WI38 (cell line): ENCODE data around the gene CKAP2L.
A peak's percentile ranks its signal among the peaks of the same experiment; 100 is the strongest.

Experiments used
- H3K4me3 ChIP-seq: 2 replicates; pipeline ENCODE4 v1.5.1; 2011; ENCODE audit warnings: low read depth, mild to moderate bottlenecking, control low read depth, low read length
- TF ChIP-seq, protein P1 (sequence below): IDR thresholded peaks from 2 replicates; pipeline ENCODE4 v1.5.1; 2012; ENCODE audit warnings: low read depth, mild to moderate bottlenecking, control low read depth, low read length

CKAP2L gene

DNA sequence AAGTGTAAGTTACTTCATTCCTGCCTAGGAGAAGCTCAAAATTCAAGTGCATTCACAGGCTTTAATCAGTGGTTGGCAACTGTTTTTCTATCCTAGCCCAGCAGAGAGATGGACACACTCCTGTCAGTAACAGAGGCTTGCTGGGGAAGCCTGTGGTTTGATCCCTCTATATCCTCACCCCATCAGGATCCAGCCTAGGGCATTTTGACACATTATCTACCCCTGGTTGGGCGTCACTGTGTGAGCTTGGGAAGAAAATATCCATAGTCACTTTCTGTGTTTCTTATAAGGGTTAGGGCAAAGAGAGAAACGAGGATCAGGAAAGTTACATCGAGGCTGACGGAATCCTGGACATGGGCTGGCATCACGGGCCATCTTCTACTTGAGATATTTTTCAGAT is 33.6 kb downstream of the CKAP2L start:
- no peak overlapping the region for H3K4me3 ChIP-seq
- TF ChIP-seq, protein P1, sequence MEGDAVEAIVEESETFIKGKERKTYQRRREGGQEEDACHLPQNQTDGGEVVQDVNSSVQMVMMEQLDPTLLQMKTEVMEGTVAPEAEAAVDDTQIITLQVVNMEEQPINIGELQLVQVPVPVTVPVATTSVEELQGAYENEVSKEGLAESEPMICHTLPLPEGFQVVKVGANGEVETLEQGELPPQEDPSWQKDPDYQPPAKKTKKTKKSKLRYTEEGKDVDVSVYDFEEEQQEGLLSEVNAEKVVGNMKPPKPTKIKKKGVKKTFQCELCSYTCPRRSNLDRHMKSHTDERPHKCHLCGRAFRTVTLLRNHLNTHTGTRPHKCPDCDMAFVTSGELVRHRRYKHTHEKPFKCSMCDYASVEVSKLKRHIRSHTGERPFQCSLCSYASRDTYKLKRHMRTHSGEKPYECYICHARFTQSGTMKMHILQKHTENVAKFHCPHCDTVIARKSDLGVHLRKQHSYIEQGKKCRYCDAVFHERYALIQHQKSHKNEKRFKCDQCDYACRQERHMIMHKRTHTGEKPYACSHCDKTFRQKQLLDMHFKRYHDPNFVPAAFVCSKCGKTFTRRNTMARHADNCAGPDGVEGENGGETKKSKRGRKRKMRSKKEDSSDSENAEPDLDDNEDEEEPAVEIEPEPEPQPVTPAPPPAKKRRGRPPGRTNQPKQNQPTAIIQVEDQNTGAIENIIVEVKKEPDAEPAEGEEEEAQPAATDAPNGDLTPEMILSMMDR, result no peak

DNA sequence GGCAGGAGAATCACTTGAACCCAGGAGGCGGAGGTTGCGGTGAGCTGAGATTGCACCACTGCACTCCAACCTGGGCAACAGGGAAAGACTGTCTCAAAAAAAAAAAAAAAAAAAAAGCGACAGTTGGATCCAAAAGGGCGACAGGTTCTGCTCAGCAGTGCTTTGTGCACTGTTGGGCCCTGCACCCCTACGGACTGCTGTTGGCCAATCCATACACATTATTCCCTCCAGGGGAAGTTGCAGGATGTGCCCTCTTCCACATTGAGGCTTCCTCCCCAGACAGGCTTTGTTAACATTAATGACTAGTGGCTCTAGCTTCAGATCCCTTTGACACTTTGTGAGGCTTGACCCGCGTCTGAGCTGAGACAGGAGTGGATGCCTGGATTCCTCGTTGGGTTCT is 34.2 kb downstream of the CKAP2L start:
- no peak overlapping the region for H3K4me3 ChIP-seq
- TF ChIP-seq, protein P1, result no peak

DNA sequence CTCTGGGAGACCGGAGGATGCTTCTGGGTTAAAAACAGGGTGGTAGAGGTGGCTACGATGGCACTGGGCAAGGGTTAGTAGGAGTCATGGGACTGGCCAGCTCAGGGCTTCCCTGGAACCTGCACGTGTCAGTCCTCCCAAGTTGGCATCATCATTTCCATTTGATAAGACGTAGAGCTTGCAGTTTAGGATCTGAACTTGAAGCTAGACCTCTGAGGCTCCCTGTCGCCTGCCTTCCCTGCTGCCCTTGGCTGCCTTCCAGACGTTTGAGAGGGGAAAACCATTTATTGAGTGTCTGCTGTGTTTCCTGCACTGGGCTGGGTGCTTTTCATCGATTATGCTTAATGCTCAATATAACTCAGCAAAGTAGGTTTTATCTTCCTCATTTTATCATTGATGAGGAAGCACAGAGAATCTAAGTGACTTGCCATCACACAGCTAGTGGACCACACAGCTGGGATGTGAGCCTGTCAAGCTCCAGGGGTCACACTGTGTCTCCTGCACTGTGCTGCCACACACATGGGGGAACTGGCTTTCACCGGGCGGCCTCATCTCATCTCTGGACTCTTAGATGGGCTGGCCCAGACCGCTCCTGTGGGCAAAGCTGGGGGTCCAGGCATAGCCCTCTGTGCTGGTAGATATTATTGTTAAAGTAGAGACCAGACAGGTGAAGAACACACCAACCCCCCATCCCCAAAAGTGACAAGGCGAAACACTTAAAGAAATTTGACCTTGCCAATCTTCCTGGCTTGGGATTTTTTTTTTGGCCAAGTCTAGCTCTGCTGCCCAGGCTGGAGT is 35.8 kb downstream of the CKAP2L start:
- no peak overlapping the region for H3K4me3 ChIP-seq
- TF ChIP-seq, protein P1, result no peak

DNA sequence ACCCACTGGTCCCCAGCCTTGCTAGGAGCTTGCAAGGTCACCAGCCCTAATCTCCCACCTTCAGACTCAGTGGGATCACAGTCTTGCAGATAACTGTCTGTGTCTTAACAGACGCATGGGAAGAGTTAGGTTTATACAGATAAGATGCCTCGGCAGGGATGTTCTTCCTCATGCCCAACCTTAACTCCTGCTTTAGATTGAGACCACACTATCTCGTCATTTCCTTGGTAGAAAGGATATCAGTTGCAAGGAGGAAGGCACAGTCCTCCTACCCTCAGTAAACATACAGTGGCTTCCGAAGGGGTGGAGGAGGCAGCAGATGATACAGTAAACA is 36.4 kb downstream of the CKAP2L start:
- no peak overlapping the region for H3K4me3 ChIP-seq
- TF ChIP-seq, protein P1, result no peak

DNA sequence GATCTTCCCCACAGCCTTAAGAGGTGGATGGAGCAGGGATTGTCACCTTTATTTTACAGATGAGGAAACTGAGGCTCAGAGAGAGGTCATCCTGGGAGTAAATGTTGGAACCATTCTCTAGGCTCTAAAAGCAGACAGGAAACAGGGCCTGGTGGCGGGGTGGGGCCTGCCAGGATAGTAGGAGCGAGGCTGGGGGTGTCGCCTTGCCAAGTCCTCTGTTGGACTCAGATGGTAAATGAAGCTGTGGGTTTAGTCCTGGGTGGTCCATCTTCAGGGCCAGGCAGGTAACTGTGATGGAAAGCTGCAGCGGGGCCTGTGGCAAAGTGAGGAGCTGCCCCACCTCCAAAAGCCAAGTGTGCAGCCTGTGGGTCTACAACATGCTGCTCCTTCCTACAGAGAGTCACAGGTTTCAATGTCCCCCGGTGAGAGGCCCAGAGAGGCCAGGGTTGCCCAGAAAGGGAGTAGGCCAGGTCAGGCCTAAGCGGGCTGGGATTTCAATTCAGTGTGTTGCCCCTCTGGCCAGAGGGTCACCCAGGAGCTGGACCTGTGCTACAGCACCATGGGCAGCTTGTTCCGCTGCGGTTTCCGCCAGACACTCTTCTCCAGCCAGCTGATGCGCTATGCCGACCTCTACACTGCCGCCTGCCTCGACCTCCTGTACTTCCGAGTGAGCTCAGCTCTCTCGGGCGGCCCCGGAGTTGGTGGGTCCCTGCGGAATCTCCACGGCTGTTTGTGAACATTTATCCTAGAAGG is 37.0 kb downstream of the CKAP2L start:
- TF ChIP-seq, protein P1, result no peak
- no peak overlapping the region for H3K4me3 ChIP-seq

DNA sequence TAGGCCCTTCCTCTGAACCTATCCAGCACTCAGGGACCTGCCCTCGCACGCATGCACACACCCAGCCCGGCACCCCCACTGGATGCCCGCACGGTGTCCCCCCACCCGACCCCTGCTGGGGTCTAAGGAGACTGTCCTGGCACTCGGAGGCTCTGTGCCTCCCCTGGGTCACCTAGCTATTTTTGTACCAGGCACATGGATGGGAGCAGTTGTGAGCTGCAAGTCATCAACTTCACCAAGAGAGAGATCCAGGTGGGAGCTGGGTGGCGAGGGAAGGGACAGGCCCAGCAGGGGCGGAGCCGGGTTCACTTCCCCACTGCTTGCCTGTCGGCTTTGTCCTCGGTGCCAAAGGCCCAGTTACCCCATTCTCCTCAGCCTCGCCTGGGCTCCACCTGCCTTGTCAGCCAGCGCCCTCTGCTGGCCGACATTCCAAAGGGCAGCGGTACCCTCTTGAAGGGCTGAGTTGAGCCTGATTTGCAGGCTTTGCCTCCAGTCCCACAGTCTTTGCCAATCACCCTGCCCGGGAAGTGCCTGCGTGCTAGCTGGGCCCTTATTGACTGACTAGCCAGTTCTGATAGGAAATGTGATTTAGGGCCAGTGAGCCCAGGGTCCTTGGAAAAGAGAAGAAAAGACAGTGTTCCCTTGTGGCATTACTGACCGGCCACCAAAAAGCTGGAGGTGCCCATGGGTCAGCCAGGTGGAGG is 37.8 kb downstream of the CKAP2L start:
- no peak overlapping the region for H3K4me3 ChIP-seq
- TF ChIP-seq, protein P1, result peak; percentile 88
